ENCODE measurements around the gene SLIT1. TPM values are rescaled to one million over a fixed set of nuclear protein-coding genes. Genes with fewer than 3 reads are reported as not detected.

The SLIT1 gene
- polyA plus RNA-seq, 1 donor from 2014 or later: 9.5 TPM

GRCh38 chr10:97050956-97051496 lies 134.7 kb downstream of the SLIT1 start:
- no peak for TF ChIP-seq REST (IDR thresholded peaks at IDR 0.05; ENCODE audit: borderline replicate concordance)
- no peak for TF ChIP-seq EP300 (conservative IDR thresholded peaks at IDR 0.05; ENCODE audit: poor library complexity, severe bottlenecking)
- no peak for TF ChIP-seq SMC3 (conservative IDR thresholded peaks at IDR 0.05; ENCODE audit: poor library complexity)
- TF ChIP-seq TAF1 (IDR thresholded peaks at IDR 0.05; ENCODE audit: low read depth): no peak
- no peak for TF ChIP-seq CTCF (IDR thresholded peaks at IDR 0.05; ENCODE audit: poor library complexity, severe bottlenecking)
- TF ChIP-seq EZH2 (IDR thresholded peaks at IDR 0.05; ENCODE audit: borderline replicate concordance, insufficient read depth, low read length, poor library complexity, severe bottlenecking): no peak
- TF ChIP-seq RAD21 (conservative IDR thresholded peaks at IDR 0.05): no peak
- no peak for TF ChIP-seq POLR2AphosphoS5 (IDR thresholded peaks at IDR 0.05)
- TF ChIP-seq MXI1 (conservative IDR thresholded peaks at IDR 0.05; ENCODE audit: poor library complexity, severe bottlenecking): no peak
- Histone ChIP-seq H3K9me3 (ENCODE audit: low read length) (no peaks in the 10 kb centered on the region), H3F3A (ENCODE audit: insufficient read depth, low read length, poor library complexity, severe bottlenecking) (no peaks in the 10 kb centered on the region)

GRCh38 chr10:97050205-97050745 lies 135.5 kb downstream of the SLIT1 start:
- Histone ChIP-seq H3K4me2 (ENCODE audit: low read length) (no peak overlapping the region), H3K36me3 (ENCODE audit: insufficient read depth, low read length) (no peaks in the 10 kb centered on the region), H4K20me1 (ENCODE audit: insufficient read depth) (no peaks in the 10 kb centered on the region), H3K27ac (ENCODE audit: low read length) (no peak overlapping the region), H3F3A (ENCODE audit: insufficient read depth, low read length, poor library complexity, severe bottlenecking) (no peaks in the 10 kb centered on the region), H3K79me2 (replicated peaks; ENCODE audit: insufficient read depth, low read length) (no peaks in the 10 kb centered on the region), H2AFZ (ENCODE audit: low read depth, low read length) (no peak overlapping the region), H3K9me3 (ENCODE audit: low read length) (no peaks in the 10 kb centered on the region), H3K9me2 (ENCODE audit: insufficient read depth, low read length) (no peaks in the 10 kb centered on the region), H3K4me3 (ENCODE audit: low read length) (no peak overlapping the region), H3K27me3 (ENCODE audit: insufficient read depth, low read depth, low read length) (no peaks in the 10 kb centered on the region), H3K9ac (ENCODE audit: low read length) (no peak overlapping the region)
- no peak for TF ChIP-seq RAD21 (conservative IDR thresholded peaks at IDR 0.05)
- TF ChIP-seq MXI1 (conservative IDR thresholded peaks at IDR 0.05; ENCODE audit: poor library complexity, severe bottlenecking): no peak
- TF ChIP-seq POLR2AphosphoS5 (IDR thresholded peaks at IDR 0.05): no peak
- no peak for TF ChIP-seq CTCF (IDR thresholded peaks at IDR 0.05; ENCODE audit: poor library complexity, severe bottlenecking)
- no peak for TF ChIP-seq REST (IDR thresholded peaks at IDR 0.05; ENCODE audit: borderline replicate concordance)
- TF ChIP-seq EP300 (conservative IDR thresholded peaks at IDR 0.05; ENCODE audit: poor library complexity, severe bottlenecking): no peak
- no peak for TF ChIP-seq EZH2 (IDR thresholded peaks at IDR 0.05; ENCODE audit: borderline replicate concordance, insufficient read depth, low read length, poor library complexity, severe bottlenecking)
- no peak for TF ChIP-seq TAF1 (IDR thresholded peaks at IDR 0.05; ENCODE audit: low read depth)
- no peak for TF ChIP-seq SMC3 (conservative IDR thresholded peaks at IDR 0.05; ENCODE audit: poor library complexity)

More at GRCh38 chr10:97050956-97051496, 134.7 kb downstream of the SLIT1 start:
- H4K20me1 ChIP-seq (ENCODE audit: insufficient read depth): no peaks in the 10 kb centered on the region
- no peaks in the 10 kb centered on the region for H3K79me2 ChIP-seq (replicated peaks; ENCODE audit: insufficient read depth, low read length)
- H2AFZ ChIP-seq (ENCODE audit: low read depth, low read length): no peak overlapping the region
- no peaks in the 10 kb centered on the region for H3K27me3 ChIP-seq (ENCODE audit: insufficient read depth, low read depth, low read length)
- no peak overlapping the region for H3K4me2 ChIP-seq (ENCODE audit: low read length)
- H3K27ac ChIP-seq (ENCODE audit: low read length): no peak overlapping the region
- H3K36me3 ChIP-seq (ENCODE audit: insufficient read depth, low read length): no peaks in the 10 kb centered on the region
- H3K4me3 ChIP-seq (ENCODE audit: low read length): no peak overlapping the region
- no peaks in the 10 kb centered on the region for H3K9me2 ChIP-seq (ENCODE audit: insufficient read depth, low read length)
- no peak overlapping the region for H3K9ac ChIP-seq (ENCODE audit: low read length)

Measured in neural cell (in vitro differentiated cells).